HepG2 (cell line): Measurements from ENCODE around the gene HECA. TPM values are rescaled to one million over a fixed set of nuclear protein-coding genes. Genes with fewer than 3 reads are reported as not detected.

Source experiments
- ATF7 ChIP-seq, 2 experiments: fragments of 450-650 bp in 1 of 2; sonication (generic) in 1 of 2; formaldehyde crosslinking in 1 of 2; IDR thresholded peaks; 2 replicates each; pipeline versions ENCODE4 v1.4.0 to v1.6.1; 2016 to 2020; ENCODE audit warnings: antibody characterized with exemption in 1 of 2, mild to moderate bottlenecking in 1 of 2, missing genetic modification reagents in 1 of 2
- GZF1 ChIP-seq: sonication (generic); formaldehyde crosslinking; IDR thresholded peaks from 2 replicates; pipeline ENCODE4 v1.5.1; 2020; ENCODE audit warnings: mild to moderate bottlenecking, missing genetic modification reagents
- HNRNPUL1 ChIP-seq: fragments of 200-400 bp; formaldehyde crosslinking; IDR thresholded peaks from 2 replicates; pipeline ENCODE4 v1.6.1; 2017; ENCODE audit warnings: low read depth, mild to moderate bottlenecking, low read length, moderate library complexity
- HOXA7 ChIP-seq: sonication (generic); formaldehyde crosslinking; IDR thresholded peaks from 2 replicates; pipeline ENCODE4 v1.8.1; 2022; ENCODE audit warnings: mild to moderate bottlenecking, missing genetic modification reagents, moderate library complexity
- KDM6A ChIP-seq: IDR thresholded peaks from 2 replicates; pipeline ENCODE4 v1.6.1; 2016; ENCODE audit warnings: low read depth
- RBFOX2 ChIP-seq: fragments of 200-400 bp; formaldehyde crosslinking; IDR thresholded peaks from 2 replicates; pipeline ENCODE4 v1.6.1; 2017; ENCODE audit warnings: low read depth, mild to moderate bottlenecking, low read length
- SKI ChIP-seq: fragments of 450-650 bp; IDR thresholded peaks from one replicate; pipeline ENCODE4 v1.6.1; 2018; ENCODE audit warnings: mild to moderate bottlenecking; ENCODE audit not compliant: partially characterized antibody
- TCF7L2 ChIP-seq: IDR thresholded peaks from 2 replicates; pipeline ENCODE4 v1.6.1; 2011; ENCODE audit warnings: mild to moderate bottlenecking, low read depth, low read length, moderate library complexity
- ZBTB10 ChIP-seq: sonication (generic); formaldehyde crosslinking; IDR thresholded peaks from 2 replicates; pipeline ENCODE4 v1.4.0; 2020; ENCODE audit warnings: missing genetic modification reagents, borderline replicate concordance
- ZBTB25 ChIP-seq: IDR thresholded peaks from 2 replicates; pipeline ENCODE4 v1.6.1; 2018; ENCODE audit warnings: missing genetic modification reagents
- ZBTB3 ChIP-seq: sonication (generic); formaldehyde crosslinking; IDR thresholded peaks from 2 replicates; pipeline ENCODE4 v1.4.0; 2020; ENCODE audit warnings: low read depth, mild to moderate bottlenecking, moderate library complexity, missing genetic modification reagents, borderline replicate concordance
- ZNF10 ChIP-seq: sonication (generic); formaldehyde crosslinking; IDR thresholded peaks from 2 replicates; pipeline ENCODE4 v1.4.0; 2020; ENCODE audit warnings: mild to moderate bottlenecking, low read depth, missing genetic modification reagents, borderline replicate concordance
- ZNF205 ChIP-seq: IDR thresholded peaks from 2 replicates; pipeline ENCODE4 v1.6.1; 2018; ENCODE audit warnings: missing biosample characterization, missing genetic modification reagents
- ZNF33B ChIP-seq: sonication (generic); formaldehyde crosslinking; IDR thresholded peaks from 2 replicates; pipeline ENCODE4 v1.5.1; 2020; ENCODE audit warnings: mild to moderate bottlenecking, missing genetic modification reagents
- ZNF772 ChIP-seq: sonication (generic); formaldehyde crosslinking; IDR thresholded peaks from 2 replicates; pipeline ENCODE4 v1.5.0; 2020; ENCODE audit warnings: mild to moderate bottlenecking, missing genetic modification reagents
- ZNF773 ChIP-seq: sonication (generic); formaldehyde crosslinking; IDR thresholded peaks from 2 replicates; pipeline ENCODE4 v1.4.0; 2020; ENCODE audit warnings: missing genetic modification reagents, borderline replicate concordance
- ZNF777 ChIP-seq: sonication (generic); formaldehyde crosslinking; IDR thresholded peaks from 2 replicates; pipeline ENCODE4 v1.4.0; 2020; ENCODE audit warnings: missing genetic modification reagents
- ZSCAN31 ChIP-seq: sonication (generic); formaldehyde crosslinking; IDR thresholded peaks from 2 replicates; pipeline ENCODE4 v1.5.0; 2020; ENCODE audit warnings: low read depth, mild to moderate bottlenecking, missing genetic modification reagents
- polyA plus RNA-seq, 8 experiments: library from polyadenylated mRNA; depleted of rRNA in 3 of 8; stranded (reverse) in 7 of 8; unstranded in 1 of 8; fragments of >200 nt; fragmentation: Illumina TruSeq in 4 of 8; extraction: Trizol in 4 of 8; gene quantifications; 2 replicates each; pipeline versions ENCODE4 v1.2.1 to v1.2.3, GENCODE V29; 2011 to 2016; ENCODE audit warnings: low read depth in 4 of 8, missing spikeins in 1 of 8, mixed read lengths in 1 of 8; ENCODE audit not compliant: insufficient read depth in 1 of 8
- total RNA-seq, 5 experiments: library from RNA; depleted of rRNA; stranded (reverse); fragments of >200 nt; fragmentation: Illumina TruSeq; extraction: Trizol; gene quantifications; 2 replicates each; pipeline ENCODE4 v1.2.3, GENCODE V29; 2016; ENCODE audit warnings: low read depth in 1 of 5
- TF ChIP-seq, protein P1 (sequence below): sonication (generic); formaldehyde crosslinking; IDR thresholded peaks from 2 replicates; pipeline ENCODE4 v1.4.0; 2020; ENCODE audit warnings: missing genetic modification reagents, mild to moderate bottlenecking, borderline replicate concordance
- TF ChIP-seq, protein P2 (sequence below): sonication (generic); formaldehyde crosslinking; IDR thresholded peaks from 2 replicates; pipeline ENCODE4 v1.4.0; 2020; ENCODE audit warnings: mild to moderate bottlenecking, missing genetic modification reagents, borderline replicate concordance

Gene HECA
- total and polyA plus RNA-seq, 2 of the 13 experiments (the other 11 are each of a cell fraction or from before 2014, with no cell fraction given) = 0.18 to 0.49 TPM

DNA sequence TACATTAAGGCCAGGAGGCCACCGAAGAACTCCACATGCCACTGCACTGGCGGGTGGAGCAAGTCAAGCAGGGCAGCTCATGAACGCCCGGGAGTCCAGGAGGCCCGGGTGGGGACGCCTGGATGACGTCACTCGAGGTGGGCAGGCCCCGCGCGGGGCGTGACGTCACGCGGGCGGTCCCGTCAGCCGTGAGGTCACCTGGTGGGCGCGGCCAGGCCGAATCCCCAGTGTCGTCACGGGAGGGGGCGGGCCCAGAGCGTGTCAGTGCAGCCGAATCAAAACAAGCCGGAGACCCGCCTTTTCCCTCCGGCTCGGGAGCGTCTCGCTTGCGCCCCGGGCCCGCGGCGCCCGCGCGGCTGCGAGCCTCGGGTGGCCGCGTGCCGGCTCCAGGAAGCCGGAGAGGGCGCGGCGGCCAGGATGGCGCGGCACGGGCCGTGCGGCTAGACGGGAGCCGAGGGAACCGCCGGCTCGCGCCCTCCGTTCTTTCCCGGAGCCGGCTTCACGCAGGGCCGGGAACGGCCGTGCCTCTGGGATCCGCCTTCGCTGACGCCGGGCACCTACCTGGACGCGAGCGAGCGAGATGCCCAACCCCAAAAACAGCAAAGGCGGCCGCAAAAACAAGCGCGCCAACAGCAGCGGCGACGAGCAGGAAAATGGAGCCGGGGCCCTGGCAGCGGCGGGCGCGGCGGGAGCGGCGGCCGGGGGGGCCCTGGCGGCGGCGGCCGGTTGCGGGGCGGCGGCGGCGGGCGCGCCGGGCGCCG is at the start of gene HECA (continued):
- peak; percentile 51 for TF ChIP-seq RBFOX2
- no peak for TF ChIP-seq ZNF10 (CRISPR knock-in tag)
- 0 out of 2 replicates have a peak, but pooled peaks have one; percentile 13 for TF ChIP-seq ZNF772 (CRISPR knock-in tag)
- no peak for TF ChIP-seq SKI
- TF ChIP-seq ATF7 (IDR thresholded peaks at IDR 0.05) = peak; percentile 99
- peak; percentile 80 for TF ChIP-seq ATF7 (CRISPR knock-in tag; IDR thresholded peaks at IDR 0.05)
- TF ChIP-seq, protein P1, sequence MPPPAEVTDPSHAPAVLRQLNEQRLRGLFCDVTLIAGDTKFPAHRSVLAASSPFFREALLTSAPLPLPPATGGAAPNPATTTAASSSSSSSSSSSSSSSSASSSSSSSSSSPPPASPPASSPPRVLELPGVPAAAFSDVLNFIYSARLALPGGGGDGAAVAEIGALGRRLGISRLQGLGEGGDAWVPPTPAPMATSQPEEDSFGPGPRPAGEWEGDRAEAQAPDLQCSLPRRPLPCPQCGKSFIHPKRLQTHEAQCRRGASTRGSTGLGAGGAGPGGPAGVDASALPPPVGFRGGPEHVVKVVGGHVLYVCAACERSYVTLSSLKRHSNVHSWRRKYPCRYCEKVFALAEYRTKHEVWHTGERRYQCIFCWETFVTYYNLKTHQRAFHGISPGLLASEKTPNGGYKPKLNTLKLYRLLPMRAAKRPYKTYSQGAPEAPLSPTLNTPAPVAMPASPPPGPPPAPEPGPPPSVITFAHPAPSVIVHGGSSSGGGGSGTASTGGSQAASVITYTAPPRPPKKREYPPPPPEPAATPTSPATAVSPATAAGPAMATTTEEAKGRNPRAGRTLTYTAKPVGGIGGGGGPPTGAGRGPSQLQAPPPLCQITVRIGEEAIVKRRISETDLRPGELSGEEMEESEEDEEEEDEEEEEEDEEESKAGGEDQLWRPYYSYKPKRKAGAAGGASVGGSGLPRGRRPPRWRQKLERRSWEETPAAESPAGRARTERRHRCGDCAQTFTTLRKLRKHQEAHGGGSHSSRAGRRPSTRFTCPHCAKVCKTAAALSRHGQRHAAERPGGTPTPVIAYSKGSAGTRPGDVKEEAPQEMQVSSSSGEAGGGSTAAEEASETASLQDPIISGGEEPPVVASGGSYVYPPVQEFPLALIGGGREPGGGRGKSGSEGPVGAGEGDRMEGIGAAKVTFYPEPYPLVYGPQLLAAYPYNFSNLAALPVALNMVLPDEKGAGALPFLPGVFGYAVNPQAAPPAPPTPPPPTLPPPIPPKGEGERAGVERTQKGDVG (CRISPR knock-in tag) = no peak
- peak; percentile 92 for TF ChIP-seq ZNF777
- no peak for TF ChIP-seq ZBTB3 (CRISPR knock-in tag)
- no peak for TF ChIP-seq HOXA7 (CRISPR knock-in tag)
- peak; percentile 10; the same call in 1 of the 2 replicates for TF ChIP-seq ZNF205 (CRISPR knock-in tag)
- no peak; the same call in 1 of the 2 replicates for TF ChIP-seq ZNF773 (CRISPR knock-in tag)
- no peak; the same call in 1 of the 2 replicates for TF ChIP-seq ZBTB10 (CRISPR knock-in tag)
- TF ChIP-seq HNRNPUL1 = no peak
- no peak for TF ChIP-seq TCF7L2
- TF ChIP-seq ZSCAN31 = no peak
- TF ChIP-seq, protein P2, sequence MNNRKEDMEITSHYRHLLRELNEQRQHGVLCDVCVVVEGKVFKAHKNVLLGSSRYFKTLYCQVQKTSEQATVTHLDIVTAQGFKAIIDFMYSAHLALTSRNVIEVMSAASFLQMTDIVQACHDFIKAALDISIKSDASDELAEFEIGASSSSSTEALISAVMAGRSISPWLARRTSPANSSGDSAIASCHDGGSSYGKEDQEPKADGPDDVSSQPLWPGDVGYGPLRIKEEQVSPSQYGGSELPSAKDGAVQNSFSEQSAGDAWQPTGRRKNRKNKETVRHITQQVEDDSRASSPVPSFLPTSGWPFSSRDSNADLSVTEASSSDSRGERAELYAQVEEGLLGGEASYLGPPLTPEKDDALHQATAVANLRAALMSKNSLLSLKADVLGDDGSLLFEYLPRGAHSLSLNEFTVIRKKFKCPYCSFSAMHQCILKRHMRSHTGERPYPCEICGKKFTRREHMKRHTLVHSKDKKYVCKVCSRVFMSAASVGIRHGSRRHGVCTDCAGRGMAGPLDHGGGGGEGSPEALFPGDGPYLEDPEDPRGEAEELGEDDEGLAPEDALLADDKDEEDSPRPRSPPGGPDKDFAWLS (CRISPR knock-in tag) = no peak
- TF ChIP-seq GZF1 (CRISPR knock-in tag) = no peak
- TF ChIP-seq KDM6A (CRISPR knock-in tag) = no peak
- TF ChIP-seq ZNF33B (CRISPR knock-in tag) = no peak
- 0 out of 2 replicates have a peak, but pooled peaks have one; percentile 33 for TF ChIP-seq ZBTB25
